Astrocyte of the cerebellum (primary cell): ENCODE measurements around the gene TAMALIN.

Experiments
- DNase-seq: peaks from one replicate; pipeline ENCODE4 v3.0.0-alpha.2; 2011; ENCODE audit warnings: low read depth
- H3K4me3 ChIP-seq: 2 replicates; pipeline ENCODE4 v1.5.1; 2011; ENCODE audit warnings: mild to moderate bottlenecking, low read depth, low read length, moderate library complexity
- CTCF ChIP-seq: IDR thresholded peaks from 2 replicates; pipeline ENCODE4 v1.5.1; 2012; ENCODE audit warnings: low read length, low read depth, moderate library complexity, mild to moderate bottlenecking; ENCODE audit errors: missing control alignments
- in situ Hi-C: cut with HindIII; loops from 2 replicates; pipeline ENCODE4 v1.10.0; 2017; ENCODE audit warnings: low sequenced_read_pairs

The TAMALIN gene

GRCh38 chr12:52061470-52062166, 54.9 kb downstream of the TAMALIN start:
- TF ChIP-seq CTCF: no peak
- no peak overlapping the region for H3K4me3 ChIP-seq
- no peak for DNase-seq
- in situ Hi-C loops: no loop called here

- DNase-seq: no peak
- no peak for TF ChIP-seq CTCF
- in situ Hi-C loops: no loop called here
- no peak overlapping the region for H3K4me3 ChIP-seq
Measured at GRCh38 chr12:52062167-52063081, 55.7 kb downstream of the TAMALIN start.

- in situ Hi-C loops: no loop called here
- H3K4me3 ChIP-seq: no peak overlapping the region
- DNase-seq: no peak
- no peak for TF ChIP-seq CTCF
Measured at GRCh38 chr12:52063082-52063924, 56.6 kb downstream of the TAMALIN start.

- DNase-seq: no peak
- TF ChIP-seq CTCF: no peak
- in situ Hi-C loops: no loop called here
- no peak overlapping the region for H3K4me3 ChIP-seq
Measured at GRCh38 chr12:52063981-52064649, 57.4 kb downstream of the TAMALIN start.
